Endothelial cell of umbilical vein (primary cell): ENCODE measurements around the gene MAN1A1. TPM values are rescaled to one million over a fixed set of nuclear protein-coding genes. Genes with fewer than 3 reads are reported as not detected.

Experiments used
- BruUV-seq: library from RNA; stranded (reverse); fragments of 400-500 nt; replicated peaks from 2 replicates; lab custom pipeline; 2021; lab: Mats Ljungman, UMichigan
- CTCF ChIA-PET: fragments of 300-600, 350-600 bp; sonication (Branson Sonifier 250); formaldehyde crosslinking; loops from one replicate; lab custom pipeline; 2021; ENCODE audit warnings: antibody characterized with exemption, inconsistent platforms; lab: Charles Lee
- POLR2A ChIA-PET: fragments of 300-600, 350-600 bp; sonication (Branson Sonifier 250); formaldehyde crosslinking; loops from one replicate; lab custom pipeline; 2021; ENCODE audit warnings: antibody characterized with exemption, inconsistent platforms; lab: Charles Lee
- DNase-seq: peaks from one replicate; pipeline ENCODE4 v3.0.0-alpha.2; 2011; ENCODE audit warnings: low read depth, low spot score
- FAIRE-seq: peaks from 2 replicates; lab custom pipeline; 2011; peaks lifted over from hg19 to GRCh38; lab: Jason Lieb, UNC
- H2AFZ ChIP-seq: 2 replicates; pipeline ENCODE4 v1.6.0; 2012; ENCODE audit warnings: low read depth, low read length, control low read depth, inconsistent platforms
- H3K27ac ChIP-seq: 2 replicates; pipeline ENCODE4 v1.5.1; 2011; ENCODE audit warnings: low read depth, mild to moderate bottlenecking, control low read depth, low read length, moderate library complexity; ENCODE audit not compliant: insufficient read depth
- H3K27me3 ChIP-seq, 2 experiments: 2 replicates each; pipeline versions ENCODE4 v1.6.0 to v1.6.1; 2011; ENCODE audit warnings: low read length in 2 of 2, mixed read lengths in 1 of 2; ENCODE audit not compliant: control insufficient read depth in 2 of 2, insufficient read depth in 2 of 2
- H3K36me3 ChIP-seq, 2 experiments: 2 replicates in 1 of 2; 3 replicates in 1 of 2; pipeline ENCODE4 v1.5.1; 2011; ENCODE audit warnings: low read length in 2 of 2, mild to moderate bottlenecking in 1 of 2, moderate library complexity in 1 of 2; ENCODE audit not compliant: control insufficient read depth in 2 of 2, insufficient read depth in 2 of 2; ENCODE audit errors: extremely low read depth in 1 of 2
- H3K4me1 ChIP-seq: 3 replicates; pipeline ENCODE4 v1.5.1; 2011; ENCODE audit warnings: mild to moderate bottlenecking, low read length; ENCODE audit not compliant: control insufficient read depth, insufficient read depth; ENCODE audit errors: extremely low read depth
- H3K4me2 ChIP-seq: 2 replicates; pipeline ENCODE4 v1.6.1; 2011; ENCODE audit warnings: low read length, control low read depth, mixed read lengths; ENCODE audit not compliant: insufficient read depth
- H3K4me3 ChIP-seq, 3 experiments: fragments of 200-600 bp in 1 of 3; sonication (generic), shearing (Covaris generic) in 1 of 3; replicated peaks in 1 of 3; 2 replicates each; pipeline ENCODE4 v1.5.1; 2011 to 2016; ENCODE audit warnings: control low read depth in 3 of 3, low read length in 3 of 3, mild to moderate bottlenecking in 2 of 3, inconsistent platforms in 1 of 3, low read depth in 1 of 3, moderate library complexity in 1 of 3; ENCODE audit not compliant: insufficient read depth in 1 of 3
- H3K79me2 ChIP-seq: 2 replicates; pipeline ENCODE4 v1.6.0; 2012; ENCODE audit warnings: low read length, inconsistent platforms; ENCODE audit not compliant: control insufficient read depth, insufficient read depth
- H3K9ac ChIP-seq: replicated peaks from 2 replicates; pipeline ENCODE3; 2011; ENCODE audit warnings: low read length, control low read depth; ENCODE audit not compliant: insufficient read depth; ENCODE audit errors: extremely low read depth
- H3K9me1 ChIP-seq: replicated peaks from 3 replicates; pipeline ENCODE4 v1.6.0; 2011; ENCODE audit warnings: mild to moderate bottlenecking, low read length; ENCODE audit not compliant: control insufficient read depth, insufficient read depth; ENCODE audit errors: extremely low read depth
- H3K9me3 ChIP-seq: replicated peaks from 2 replicates; pipeline ENCODE4 v1.5.1; 2012; ENCODE audit warnings: low read length, inconsistent platforms; ENCODE audit not compliant: control insufficient read depth, insufficient read depth
- H4K20me1 ChIP-seq: replicated peaks from 2 replicates; pipeline ENCODE3; 2011; ENCODE audit warnings: mild to moderate bottlenecking, low read length; ENCODE audit not compliant: control insufficient read depth, insufficient read depth; ENCODE audit errors: extremely low read depth
- CTCF ChIP-seq, 2 donors: IDR thresholded peaks; 1 replicate in 1 of 2; 2 replicates in 1 of 2; pipeline ENCODE4 v1.5.1; 2011; ENCODE audit warnings: low read length in 2 of 2, mild to moderate bottlenecking in 2 of 2, moderate library complexity in 2 of 2, control low read depth in 1 of 2, inconsistent platforms in 1 of 2, low read depth in 1 of 2; ENCODE audit not compliant: insufficient read depth in 1 of 2; ENCODE audit errors: extremely low read depth in 1 of 2
- EZH2 ChIP-seq: IDR thresholded peaks from 2 replicates; pipeline ENCODE4 v1.6.1; 2012; ENCODE audit warnings: borderline replicate concordance, low read depth, mild to moderate bottlenecking, moderate library complexity, low read length, inconsistent platforms; ENCODE audit not compliant: severe bottlenecking
- FOS ChIP-seq: IDR thresholded peaks from 2 replicates; pipeline ENCODE4 v1.6.1; 2011; ENCODE audit warnings: mild to moderate bottlenecking, low read length, moderate library complexity, borderline replicate concordance; ENCODE audit not compliant: insufficient read depth
- GATA2 ChIP-seq: IDR thresholded peaks from 2 replicates; pipeline ENCODE4 v1.7.0; 2011; ENCODE audit warnings: low read depth, mild to moderate bottlenecking, moderate library complexity, mixed read lengths, low read length; ENCODE audit not compliant: insufficient read length, insufficient read depth
- JUN ChIP-seq: IDR thresholded peaks from 2 replicates; pipeline ENCODE4 v1.6.1; 2011; ENCODE audit warnings: borderline replicate concordance, low read depth; ENCODE audit not compliant: insufficient read length, insufficient read depth
- MYC ChIP-seq: IDR thresholded peaks from one replicate; pipeline ENCODE4 v1.6.1; 2011; ENCODE audit warnings: mild to moderate bottlenecking, low read depth, low read length
- POLR2A ChIP-seq: IDR thresholded peaks from 2 replicates; pipeline ENCODE4 v1.6.1; 2012; ENCODE audit warnings: low read depth, mild to moderate bottlenecking, control low read depth, low read length
- POLR2AphosphoS5 ChIP-seq: IDR thresholded peaks from 2 replicates; pipeline ENCODE4 v1.6.1; 2012; ENCODE audit warnings: low read depth, mild to moderate bottlenecking, control low read depth, low read length, moderate library complexity; ENCODE audit not compliant: insufficient read depth
- dilution Hi-C: fragments of 300-500 bp; cut with MboI; formaldehyde crosslinking; loops from one replicate; pipeline ENCODE4 v1.15.0; 2019; ENCODE audit warnings: low sequenced_read_pairs; ENCODE audit not compliant: extremely low pct_ligation_motif_present
- intact Hi-C: fragments of 100-400 bp; cut with micrococcal nuclease; formaldehyde crosslinking; loops from one replicate; pipeline ENCODE4 v1.10.0; 2022
- polyA plus RNA-seq, 4 experiments: library from polyadenylated mRNA; depleted of rRNA in 3 of 4; stranded (reverse) in 3 of 4; unstranded in 1 of 4; fragments of >200 nt; gene quantifications; 2 replicates each; pipeline versions ENCODE4 v1.2.1 to v1.2.3, GENCODE V29; 2011 to 2012; ENCODE audit warnings: missing spikeins in 1 of 4
- total RNA-seq: library from RNA; stranded (reverse); gene quantifications from 2 replicates; pipeline ENCODE4 v1.2.3, GENCODE V29; 2021

Gene MAN1A1
- total and polyA plus RNA-seq, 2 donors (not counting 3 experiments of a cell fraction or from before 2014, with no cell fraction given), result 3.3 to 12.9 TPM

GRCh38 chr6:119334535-119335264 lies 14.9 kb downstream of the MAN1A1 start:
- no peaks in the 10 kb centered on the region for H4K20me1 ChIP-seq
- intact Hi-C loops, result loop anchor here (1.0 kb wide), 1 partner anchor 15 kb away; the partner anchor contains the start of gene MAN1A1
- FAIRE-seq, result peak; percentile 88

DNA sequence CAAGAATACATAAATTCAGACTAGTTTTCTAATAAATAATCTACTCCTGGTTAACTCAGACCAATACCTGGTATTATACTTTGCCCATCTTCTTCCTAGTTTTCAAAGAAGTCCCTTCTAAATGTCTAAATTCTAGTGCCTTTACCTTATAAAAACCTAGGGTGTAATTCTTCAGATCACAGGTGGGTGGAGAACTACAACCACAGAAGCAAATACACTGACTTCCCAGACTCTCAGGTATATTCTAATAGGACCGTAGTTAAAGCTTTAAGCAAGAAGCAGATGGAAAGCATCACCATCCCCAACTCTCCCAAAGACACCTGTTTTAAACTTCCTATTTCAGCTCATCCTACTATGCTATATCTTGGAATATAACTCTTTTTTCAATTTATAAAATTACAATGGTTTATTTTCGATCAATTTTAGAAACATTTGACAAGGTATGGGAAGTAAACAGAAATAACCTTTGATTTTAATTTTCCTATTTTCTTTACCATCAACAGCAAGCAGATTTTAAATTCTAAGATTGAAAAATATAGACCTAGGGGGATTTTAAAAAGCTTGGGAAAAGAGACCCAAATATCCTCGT lies 15.8 kb downstream of the MAN1A1 start:
- H3K4me2 ChIP-seq, result no peak overlapping the region
- intact Hi-C loops, result no loop called here
- ChIA-PET CTCF (interaction anchor here (0.8 to 2.3 kb wide), 7 partner anchors 8 to 216 kb away, joined by 3 to 12 read pairs (median 4); no protein-coding TSS in a partner anchor), POLR2A (no interaction called here)
- dilution Hi-C loops, result no loop called here
- H3K36me3 ChIP-seq, result no peaks in the 10 kb centered on the region
- no peaks in the 10 kb centered on the region for H3K9me1 ChIP-seq
- no peaks in the 10 kb centered on the region for H3K79me2 ChIP-seq
- H3K27ac ChIP-seq, result no peak overlapping the region
- H2AFZ ChIP-seq, result no peak overlapping the region
- H3K4me3 ChIP-seq, result no peak overlapping the region
- FAIRE-seq (no peak), DNase-seq (no peak)
- TF ChIP-seq POLR2AphosphoS5, result no peak
- no peak for TF ChIP-seq FOS
- TF ChIP-seq CTCF (IDR thresholded peaks at IDR 0.05; ENCODE audit: extremely low read depth in 1 of 2, insufficient read depth in 1 of 2, low read depth in 1 of 2, low read length in 2 of 2), result peak in 1 of 2 donors; percentile 23
- TF ChIP-seq POLR2A, result no peak
- no peak for TF ChIP-seq GATA2
- no peak for TF ChIP-seq MYC
- H3K9ac ChIP-seq, result no peak overlapping the region
- H3K9me3 ChIP-seq, result no peaks in the 10 kb centered on the region
- no peaks in the 10 kb centered on the region for H4K20me1 ChIP-seq
- H3K4me1 ChIP-seq, result peaks cover 15% of the 10 kb centered on the region
- H3K27me3 ChIP-seq, result no peaks in the 10 kb centered on the region
- BruUV-seq, result no TSS peak

More at GRCh38 chr6:119334535-119335264, 14.9 kb downstream of the MAN1A1 start:
- no peak overlapping the region for H3K4me3 ChIP-seq
- H2AFZ ChIP-seq, result no peak overlapping the region
- no peak overlapping the region for H3K27ac ChIP-seq
- no peaks in the 10 kb centered on the region for H3K9me1 ChIP-seq
- no TSS peak for BruUV-seq
- dilution Hi-C loops, result no loop called here
- no peaks in the 10 kb centered on the region for H3K27me3 ChIP-seq
- peak overlapping the region; percentile 24 for H3K4me2 ChIP-seq
- DNase-seq, result peak; percentile 72
- H3K9me3 ChIP-seq, result no peaks in the 10 kb centered on the region
- no peaks in the 10 kb centered on the region for H3K79me2 ChIP-seq
- H3K4me1 ChIP-seq, result peaks cover 15% of the 10 kb centered on the region
- TF ChIP-seq FOS (peak; percentile 27), JUN (no peak), EZH2 (no peak), POLR2AphosphoS5 (peak; percentile 18)
- H3K36me3 ChIP-seq, result no peaks in the 10 kb centered on the region
- POLR2A ChIA-PET, result interaction anchor here (0.9 to 1.4 kb wide), 2 partner anchors 12 to 16 kb away, joined by 3 to 4 read pairs; no protein-coding TSS in a partner anchor
- CTCF ChIA-PET, result interaction anchor here (0.8 to 2.3 kb wide), 8 partner anchors 9 to 217 kb away, joined by 3 to 12 read pairs (median 4); no protein-coding TSS in a partner anchor
- H3K9ac ChIP-seq, result no peak overlapping the region
